A549 (cell line): ENCODE data around the gene MLLT1. TPM values are rescaled to one million over a fixed set of nuclear protein-coding genes. Genes with fewer than 3 reads are reported as not detected.

ENCODE experiments used
- ATAC-seq, 2 experiments: fragments of 200-7000 bp in 1 of 2; fragments of >200 bp in 1 of 2; cut with Nextera tagmentation in 1 of 2; cut with Tn5 transposase in 1 of 2; 3 replicates each; pipeline versions ENCODE4 v1.8.0 to v1.9.1; 2018 to 2020; ENCODE audit warnings: mild to moderate bottlenecking in 1 of 2, moderate library complexity in 1 of 2
- CTCF ChIA-PET: fragments of 300-600 bp; sonication (Branson Sonifier 250); formaldehyde crosslinking; extraction: SDS; loops from one replicate; lab custom pipeline; 2021; ENCODE audit warnings: antibody characterized with exemption, inconsistent platforms; lab: Yijun Ruan, JAX
- POLR2A ChIA-PET: fragments of 350-600 bp; formaldehyde crosslinking; extraction: SDS; loops from one replicate; lab custom pipeline; 2021; ENCODE audit warnings: antibody characterized with exemption, inconsistent platforms; lab: Yijun Ruan, JAX
- DNase-seq, 2 experiments: peaks; one replicate each; pipeline versions ENCODE4 v3.0.0 to v3.0.0-alpha.2; 2011 to 2016; ENCODE audit warnings: low read depth in 1 of 2, low spot score in 1 of 2
- FAIRE-seq: peaks from 2 replicates; lab custom pipeline; 2011; peaks lifted over from hg19 to GRCh38; lab: Jason Lieb, UNC
- H3K27ac ChIP-seq, 2 experiments: fragments of >200 bp; sonication (Bioruptor Twin); formaldehyde crosslinking; 3 replicates each; pipeline ENCODE4 v1.5.1; 2016 to 2017
- H3K4me1 ChIP-seq: fragments of >200 bp; sonication (Bioruptor Twin); formaldehyde crosslinking; 3 replicates; pipeline ENCODE4 v1.6.1; 2016
- H3K4me2 ChIP-seq: fragments of >200 bp; sonication (Bioruptor Twin); formaldehyde crosslinking; 3 replicates; pipeline ENCODE4 v1.6.1; 2016
- H3K4me3 ChIP-seq: fragments of >200 bp; sonication (Bioruptor Twin); formaldehyde crosslinking; 3 replicates; pipeline ENCODE4 v1.5.1; 2016
- H3K9me3 ChIP-seq: fragments of >200 bp; sonication (Bioruptor Twin); formaldehyde crosslinking; 3 replicates; pipeline ENCODE4 v1.6.1; 2016
- CBX8 ChIP-seq: fragments of 200-600 bp; sonication (generic); IDR thresholded peaks from 2 replicates; pipeline ENCODE4 v1.6.1; 2016
- CHD2 ChIP-seq: fragments of 150-350 bp; IDR thresholded peaks from 2 replicates; pipeline ENCODE4 v1.6.1; 2014; ENCODE audit warnings: low read length; ENCODE audit not compliant: partially characterized antibody
- EHF ChIP-seq: fragments of 250-450 bp; sonication (Bioruptor Pico); IDR thresholded peaks from 2 replicates; pipeline ENCODE4 v1.5.0; 2020; ENCODE audit warnings: mild to moderate bottlenecking
- EHMT2 ChIP-seq: fragments of 200-600 bp; sonication (generic); IDR thresholded peaks from 2 replicates; pipeline ENCODE4 v1.6.1; 2016; ENCODE audit warnings: antibody characterized with exemption, low read depth, mild to moderate bottlenecking, moderate library complexity
- EP300 ChIP-seq, 2 experiments: fragments of >200 bp; sonication (Bioruptor Twin); formaldehyde crosslinking; IDR thresholded peaks; 2 replicates in 1 of 2; 3 replicates in 1 of 2; pipeline ENCODE4 v1.6.1; 2016 to 2017
- ESRRA ChIP-seq: fragments of 150-350 bp; IDR thresholded peaks from 2 replicates; pipeline ENCODE4 v1.6.1; 2014; ENCODE audit warnings: mild to moderate bottlenecking, low read length, borderline replicate concordance
- FOSB ChIP-seq: fragments of 250-450 bp; sonication (Bioruptor Pico); IDR thresholded peaks from 2 replicates; pipeline ENCODE4 v1.5.0; 2020; ENCODE audit warnings: mild to moderate bottlenecking, moderate library complexity
- GATA3 ChIP-seq: IDR thresholded peaks from 2 replicates; pipeline ENCODE4 v1.6.1; 2012; ENCODE audit warnings: borderline replicate concordance
- HOXB5 ChIP-seq: fragments of 250-450 bp; sonication (Bioruptor Pico); IDR thresholded peaks from 2 replicates; pipeline ENCODE4 v1.5.0; 2020; ENCODE audit warnings: mild to moderate bottlenecking, moderate library complexity
- KDM1A ChIP-seq: fragments of 200-600 bp; sonication (generic); IDR thresholded peaks from 2 replicates; pipeline ENCODE4 v1.6.1; 2016; ENCODE audit warnings: low read depth, mild to moderate bottlenecking
- KDM5A ChIP-seq: fragments of 200-600 bp; sonication (generic); IDR thresholded peaks from 2 replicates; pipeline ENCODE4 v1.6.1; 2016; ENCODE audit warnings: antibody characterized with exemption, mild to moderate bottlenecking
- MAFK ChIP-seq: fragments of 450-650 bp; IDR thresholded peaks from 2 replicates; pipeline ENCODE4 v1.6.1; 2014; ENCODE audit not compliant: partially characterized antibody
- NPAS2 ChIP-seq: fragments of 250-450 bp; sonication (Bioruptor Pico); IDR thresholded peaks from 2 replicates; pipeline ENCODE4 v1.8.0; 2022; ENCODE audit warnings: mild to moderate bottlenecking, moderate library complexity, borderline replicate concordance
- NR3C1 ChIP-seq: fragments of >200 bp; sonication (Bioruptor Twin); formaldehyde crosslinking; IDR thresholded peaks from 3 replicates; pipeline ENCODE4 v1.6.1; 2017
- PHF8 ChIP-seq: fragments of 200-600 bp; sonication (generic); IDR thresholded peaks from 2 replicates; pipeline ENCODE4 v1.6.1; 2016; ENCODE audit warnings: low read depth, mild to moderate bottlenecking, antibody characterized with exemption, moderate library complexity, borderline replicate concordance
- POLR2A ChIP-seq: IDR thresholded peaks from 2 replicates; pipeline ENCODE4 v1.6.1; 2012; ENCODE audit warnings: mild to moderate bottlenecking, low read length
- RAD21 ChIP-seq, 2 experiments: fragments of >200 bp in 1 of 2; sonication (Bioruptor Twin) in 1 of 2; formaldehyde crosslinking in 1 of 2; IDR thresholded peaks in 1 of 2; conservative IDR thresholded peaks in 1 of 2; 2 replicates in 1 of 2; 3 replicates in 1 of 2; pipeline ENCODE4 v1.6.1; 2012 to 2018; ENCODE audit warnings: inconsistent platforms in 1 of 2
- REST ChIP-seq: fragments of 200-600 bp; sonication (generic); IDR thresholded peaks from 2 replicates; pipeline ENCODE4 v1.6.1; 2016; ENCODE audit warnings: antibody characterized with exemption, mild to moderate bottlenecking, moderate library complexity
- RFX5 ChIP-seq: fragments of 450-650 bp; IDR thresholded peaks from 2 replicates; pipeline ENCODE4 v1.7.1; 2014; ENCODE audit warnings: antibody characterized with exemption, mild to moderate bottlenecking, moderate library complexity
- SREBF2 ChIP-seq: fragments of 450-650 bp; IDR thresholded peaks from 2 replicates; pipeline ENCODE4 v1.6.1; 2014; ENCODE audit warnings: mild to moderate bottlenecking, moderate library complexity
- TFCP2L1 ChIP-seq: fragments of 250-450 bp; sonication (Bioruptor Pico); IDR thresholded peaks from 2 replicates; pipeline ENCODE4 v1.5.0; 2021; ENCODE audit warnings: mild to moderate bottlenecking
- ZFP36 ChIP-seq: fragments of 450-650 bp; IDR thresholded peaks from 2 replicates; pipeline ENCODE4 v1.6.1; 2014; ENCODE audit warnings: borderline replicate concordance; ENCODE audit not compliant: partially characterized antibody
- WGBS: methylation state at CpG from one replicate; pipeline ENCODE4 v1.1.6; 2017; ENCODE audit errors: missing lambda C conversion rate; 5-methylcytosine and 5-hydroxymethylcytosine counted together
- polyA plus RNA-seq, 4 experiments: library from polyadenylated mRNA; depleted of rRNA in 3 of 4; stranded (reverse); fragments of >200 nt; fragmentation: RNase III in 1 of 4; extraction: RNeasy Plus Mini Kit Qiagen cat#74134 plus additional on column Dnase treatment in 1 of 4; gene quantifications; 2 replicates in 3 of 4; 3 replicates in 1 of 4; pipeline ENCODE4 v1.2.3, GENCODE V29; 2011 to 2017
- TF ChIP-seq, protein P1 (sequence below): fragments of 450-650 bp; IDR thresholded peaks from 2 replicates; pipeline ENCODE4 v1.6.1; 2014; ENCODE audit warnings: antibody characterized with exemption
- TF ChIP-seq, protein P2 (sequence below): fragments of >200 bp; sonication (Bioruptor Twin); formaldehyde crosslinking; IDR thresholded peaks from 3 replicates; pipeline ENCODE4 v1.5.1; 2016
- TF ChIP-seq, protein P3 (sequence below): fragments of >200 bp; sonication (Bioruptor Twin); formaldehyde crosslinking; IDR thresholded peaks from 2 replicates; pipeline ENCODE4 v1.6.1; 2016

Gene MLLT1
- polyA plus RNA-seq, 2 of the 4 experiments (the other 2 are of a cell fraction): 7.4 to 17.5 TPM

DNA sequence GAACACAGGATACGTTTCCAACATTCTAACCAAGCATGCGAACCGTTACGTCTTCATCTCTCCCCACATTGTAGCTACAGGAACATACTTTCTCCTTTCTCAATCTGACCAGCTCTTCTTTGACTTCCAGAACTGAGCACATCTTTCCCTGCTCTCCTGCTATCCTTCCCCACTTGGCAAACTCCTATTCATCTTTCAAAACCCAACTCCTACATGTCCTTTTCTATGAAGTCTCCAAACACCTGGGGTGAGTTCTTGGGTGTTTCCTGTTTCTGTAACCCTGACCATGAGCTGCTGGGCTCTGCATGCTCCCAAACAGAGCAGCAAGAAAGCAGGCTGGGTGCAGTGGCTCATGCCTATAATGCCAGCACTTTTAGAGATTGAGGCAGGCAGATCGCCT is 47.0 kb upstream of the MLLT1 start (continued):
- no peak for TF ChIP-seq REST
- TF ChIP-seq NR3C1: no peak
- TF ChIP-seq TFCP2L1 (CRISPR knock-in tag): no peak
- no peak for TF ChIP-seq RAD21 (conservative IDR thresholded peaks at IDR 0.05 in 1 of 2, IDR thresholded peaks at IDR 0.05 in 1 of 2)
- TF ChIP-seq RFX5: no peak
- no peak for TF ChIP-seq HOXB5 (CRISPR knock-in tag)

- no peaks in the 10 kb centered on the region for H3K4me1 ChIP-seq
- WGBS: 52% methylated on average over 4 of the region's 4 CpGs
- no peak for ATAC-seq
- no peak overlapping the region for H3K4me2 ChIP-seq
- no peaks in the 10 kb centered on the region for H3K9me3 ChIP-seq
- ChIA-PET POLR2A (interaction anchor here (0.6 kb wide), 1 partner anchor 33 kb away, joined by 7 read pairs; no protein-coding TSS in a partner anchor), CTCF (no interaction called here)
- no peak overlapping the region for H3K4me3 ChIP-seq
- no peak for FAIRE-seq
- TF ChIP-seq KDM5A (no peak), EP300 (IDR thresholded peaks at IDR 0.05) (no peak), ESRRA (no peak), RAD21 (conservative IDR thresholded peaks at IDR 0.05 in 1 of 2, IDR thresholded peaks at IDR 0.05 in 1 of 2) (no peak), NR3C1 (no peak), FOSB (CRISPR knock-in tag) (no peak), SREBF2 (no peak), ZFP36 (no peak), CHD2 (no peak), GATA3 (no peak), POLR2A (no peak), EHMT2 (no peak)
- TF ChIP-seq, protein P1, sequence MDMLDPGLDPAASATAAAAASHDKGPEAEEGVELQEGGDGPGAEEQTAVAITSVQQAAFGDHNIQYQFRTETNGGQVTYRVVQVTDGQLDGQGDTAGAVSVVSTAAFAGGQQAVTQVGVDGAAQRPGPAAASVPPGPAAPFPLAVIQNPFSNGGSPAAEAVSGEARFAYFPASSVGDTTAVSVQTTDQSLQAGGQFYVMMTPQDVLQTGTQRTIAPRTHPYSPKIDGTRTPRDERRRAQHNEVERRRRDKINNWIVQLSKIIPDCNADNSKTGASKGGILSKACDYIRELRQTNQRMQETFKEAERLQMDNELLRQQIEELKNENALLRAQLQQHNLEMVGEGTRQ: no peak
- no peak overlapping the region for H3K27ac ChIP-seq
- no peak for DNase-seq
Measured at GRCh38 chr19:6325614-6326013, 45.8 kb upstream of the MLLT1 start.

DNA sequence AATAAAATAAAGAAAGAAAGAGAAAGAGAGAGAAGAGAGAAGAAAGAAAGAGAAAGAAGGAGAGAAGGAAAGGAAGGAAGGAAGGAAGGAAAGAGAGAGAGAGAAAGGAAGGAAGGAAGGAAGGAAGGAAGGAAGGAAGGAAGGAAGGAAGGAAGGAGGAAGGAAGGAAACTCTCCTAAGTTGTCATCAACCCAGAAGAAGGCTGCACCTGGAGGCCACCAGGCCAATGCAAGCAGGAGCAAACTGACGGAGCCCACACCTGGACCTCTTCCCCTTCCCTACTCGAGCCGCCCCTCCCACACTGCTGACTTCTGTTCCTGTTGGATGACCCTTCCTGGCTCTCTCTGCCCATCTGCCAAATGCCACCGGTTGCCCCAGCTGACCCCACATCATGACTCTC is 45.0 kb upstream of the MLLT1 start:
- ATAC-seq: no peak
- no peak for DNase-seq
- no peaks in the 10 kb centered on the region for H3K4me1 ChIP-seq
- no peak overlapping the region for H3K4me2 ChIP-seq
- no peak overlapping the region for H3K4me3 ChIP-seq
- no peak for FAIRE-seq
- no peak overlapping the region for H3K27ac ChIP-seq
- no peak for TF ChIP-seq MAFK
- no peak for TF ChIP-seq CBX8
- no peak for TF ChIP-seq KDM1A
- TF ChIP-seq POLR2A: no peak
- TF ChIP-seq, protein P2, sequence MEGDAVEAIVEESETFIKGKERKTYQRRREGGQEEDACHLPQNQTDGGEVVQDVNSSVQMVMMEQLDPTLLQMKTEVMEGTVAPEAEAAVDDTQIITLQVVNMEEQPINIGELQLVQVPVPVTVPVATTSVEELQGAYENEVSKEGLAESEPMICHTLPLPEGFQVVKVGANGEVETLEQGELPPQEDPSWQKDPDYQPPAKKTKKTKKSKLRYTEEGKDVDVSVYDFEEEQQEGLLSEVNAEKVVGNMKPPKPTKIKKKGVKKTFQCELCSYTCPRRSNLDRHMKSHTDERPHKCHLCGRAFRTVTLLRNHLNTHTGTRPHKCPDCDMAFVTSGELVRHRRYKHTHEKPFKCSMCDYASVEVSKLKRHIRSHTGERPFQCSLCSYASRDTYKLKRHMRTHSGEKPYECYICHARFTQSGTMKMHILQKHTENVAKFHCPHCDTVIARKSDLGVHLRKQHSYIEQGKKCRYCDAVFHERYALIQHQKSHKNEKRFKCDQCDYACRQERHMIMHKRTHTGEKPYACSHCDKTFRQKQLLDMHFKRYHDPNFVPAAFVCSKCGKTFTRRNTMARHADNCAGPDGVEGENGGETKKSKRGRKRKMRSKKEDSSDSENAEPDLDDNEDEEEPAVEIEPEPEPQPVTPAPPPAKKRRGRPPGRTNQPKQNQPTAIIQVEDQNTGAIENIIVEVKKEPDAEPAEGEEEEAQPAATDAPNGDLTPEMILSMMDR: no peak
- no peak for TF ChIP-seq PHF8
- no peak for TF ChIP-seq SREBF2
- TF ChIP-seq EHF (CRISPR knock-in tag): no peak
- TF ChIP-seq NPAS2 (CRISPR knock-in tag): no peak
- TF ChIP-seq GATA3: no peak
- TF ChIP-seq, protein P3, sequence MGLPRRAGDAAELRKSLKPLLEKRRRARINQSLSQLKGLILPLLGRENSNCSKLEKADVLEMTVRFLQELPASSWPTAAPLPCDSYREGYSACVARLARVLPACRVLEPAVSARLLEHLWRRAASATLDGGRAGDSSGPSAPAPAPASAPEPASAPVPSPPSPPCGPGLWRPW: no peak
- no peak for TF ChIP-seq EP300 (IDR thresholded peaks at IDR 0.05)
- H3K9me3 ChIP-seq: no peaks in the 10 kb centered on the region
- ChIA-PET POLR2A (no interaction called here), CTCF (interaction anchor here (0.6 kb wide), 1 partner anchor 1003 kb away, joined by 3 read pairs; no protein-coding TSS in a partner anchor)
- WGBS: 55% methylated on average over 4 of the region's 4 CpGs
